ENCODE results near the gene DUSP16. TPM values are rescaled to one million over a fixed set of nuclear protein-coding genes. Genes with fewer than 3 reads are reported as not detected.

Gene DUSP16
- total RNA-seq, 2 donors from 2014 or later: 9.6 to 18.7 TPM

- no peak for TF ChIP-seq CTCF (IDR thresholded peaks at IDR 0.05)
- DNase-seq (ENCODE audit: low spot score): no peak
- H3K27ac ChIP-seq: peak overlapping the region in 1 of 2 donors; percentile 64
- H3K27me3 ChIP-seq: no peaks in the 10 kb centered on the region
- no peaks in the 10 kb centered on the region for H3K9me3 ChIP-seq
- H3K36me3 ChIP-seq: no peaks in the 10 kb centered on the region
- H3K4me3 ChIP-seq: no peak overlapping the region
- H3K4me1 ChIP-seq: peaks cover 0 to 40% of the 10 kb centered on the region in 2 donors
These were observed 28.3 kb downstream of the DUSP16 start for GRCh38 chr12:12534166-12534866.

- peak overlapping the region; percentile 11 to 64 for H3K27ac ChIP-seq
- H3K9me3 ChIP-seq: no peaks in the 10 kb centered on the region
- no peak overlapping the region for H3K4me3 ChIP-seq
- no peak for TF ChIP-seq CTCF (IDR thresholded peaks at IDR 0.05)
- no peak for DNase-seq (ENCODE audit: low spot score)
- no peaks in the 10 kb centered on the region for H3K36me3 ChIP-seq
- H3K27me3 ChIP-seq: no peaks in the 10 kb centered on the region
- H3K4me1 ChIP-seq: peaks cover 0 to 39% of the 10 kb centered on the region in 2 donors
These were observed 29.3 kb downstream of the DUSP16 start for GRCh38 chr12:12533238-12533829.

GRCh38 chr12:12531194-12531593 lies 31.5 kb downstream of the DUSP16 start:
- no peak for DNase-seq (ENCODE audit: low spot score)
- Histone ChIP-seq H3K4me1 (peaks cover 0 to 44% of the 10 kb centered on the region in 2 donors), H3K36me3 (no peaks in the 10 kb centered on the region), H3K27me3 (no peaks in the 10 kb centered on the region), H3K4me3 (no peak overlapping the region), H3K27ac (no peak overlapping the region), H3K9me3 (no peaks in the 10 kb centered on the region)
- no peak for TF ChIP-seq CTCF (IDR thresholded peaks at IDR 0.05)

GRCh38 chr12:12529783-12530421 lies 32.8 kb downstream of the DUSP16 start:
- no peak overlapping the region for H3K4me3 ChIP-seq
- H3K27ac ChIP-seq: no peak overlapping the region
- no peak for DNase-seq (ENCODE audit: low spot score)
- no peak for TF ChIP-seq CTCF (IDR thresholded peaks at IDR 0.05)
- H3K36me3 ChIP-seq: no peaks in the 10 kb centered on the region
- H3K4me1 ChIP-seq: peaks cover 0 to 41% of the 10 kb centered on the region in 2 donors
- H3K27me3 ChIP-seq: no peaks in the 10 kb centered on the region
- no peaks in the 10 kb centered on the region for H3K9me3 ChIP-seq

- Histone ChIP-seq H3K27me3 (no peaks in the 10 kb centered on the region), H3K36me3 (no peaks in the 10 kb centered on the region), H3K27ac (no peak overlapping the region), H3K4me3 (no peak overlapping the region), H3K9me3 (no peaks in the 10 kb centered on the region), H3K4me1 (peaks cover 0 to 29% of the 10 kb centered on the region in 2 donors)
- DNase-seq (ENCODE audit: low spot score): no peak
- no peak for TF ChIP-seq CTCF (IDR thresholded peaks at IDR 0.05)
These were observed 34.0 kb downstream of the DUSP16 start for GRCh38 chr12:12528361-12529270.

Data from right atrium auricular region (tissue), 2 donors.